WTC11 (cell line): ENCODE measurements around the gene FNDC1. TPM values are rescaled to one million over a fixed set of nuclear protein-coding genes. Genes with fewer than 3 reads are reported as not detected.

ENCODE experiments used
- ATAC-seq: fragments of 200-7000 bp; cut with Tn5 transposase; 2 replicates; pipeline ENCODE4 v1.10.0; 2021; ENCODE audit warnings: mild to moderate bottlenecking, moderate library complexity
- CTCF ChIA-PET: fragments of 300-600 bp; sonication (Branson Sonifier 250); formaldehyde crosslinking; loops from one replicate; lab custom pipeline; 2021; ENCODE audit warnings: antibody characterized with exemption; lab: Charles Lee
- POLR2A ChIA-PET: fragments of 350-600 bp; sonication (Branson Sonifier 250); formaldehyde crosslinking; loops from one replicate; lab custom pipeline; 2021; ENCODE audit warnings: antibody characterized with exemption; lab: Charles Lee
- DNase-seq: peaks from one replicate; pipeline ENCODE4 v3.0.0; 2021; ENCODE audit warnings: low spot score
- H3K27ac Mint-ChIP-seq: 2 replicates; pipeline ENCODE4 v1.8.0; 2021; ENCODE audit warnings: mixed read lengths
- H3K27me3 Mint-ChIP-seq: 2 replicates; pipeline ENCODE4 v1.8.0; 2021; ENCODE audit warnings: low read depth, mild to moderate bottlenecking, moderate library complexity, mixed read lengths
- H3K36me3 Mint-ChIP-seq: 2 replicates; pipeline ENCODE4 v1.8.0; 2021; ENCODE audit warnings: mixed read lengths
- H3K4me1 Mint-ChIP-seq: 2 replicates; pipeline ENCODE4 v1.8.0; 2022; ENCODE audit warnings: mixed read lengths
- H3K4me3 Mint-ChIP-seq: 2 replicates; pipeline ENCODE4 v1.8.0; 2021; ENCODE audit warnings: mild to moderate bottlenecking, moderate library complexity, mixed read lengths
- H3K9me3 Mint-ChIP-seq: 2 replicates; pipeline ENCODE4 v1.8.0; 2021; ENCODE audit warnings: mixed read lengths
- ARID4B ChIP-seq: sonication (generic); formaldehyde crosslinking; IDR thresholded peaks from 2 replicates; pipeline ENCODE4 v1.8.0; 2023; ENCODE audit warnings: missing genetic modification reagents, mild to moderate bottlenecking, borderline replicate concordance
- ATF2 ChIP-seq: sonication (generic); formaldehyde crosslinking; IDR thresholded peaks from 2 replicates; pipeline ENCODE4 v1.8.1; 2022; ENCODE audit warnings: low read depth, missing genetic modification reagents, borderline replicate concordance
- CDX4 ChIP-seq: fragments of 250-450 bp; sonication (Bioruptor Pico); IDR thresholded peaks from 2 replicates; pipeline ENCODE4 v1.9.0; 2021; ENCODE audit warnings: moderate library complexity, mild to moderate bottlenecking, inconsistent platforms, borderline replicate concordance
- ELF4 ChIP-seq: sonication (generic); formaldehyde crosslinking; IDR thresholded peaks from 2 replicates; pipeline ENCODE4 v1.8.1; 2022; ENCODE audit warnings: low read depth, mild to moderate bottlenecking, moderate library complexity, missing genetic modification reagents
- FOXK1 ChIP-seq: sonication (generic); formaldehyde crosslinking; IDR thresholded peaks from 2 replicates; pipeline ENCODE4 v1.8.0; 2022; ENCODE audit warnings: mild to moderate bottlenecking, moderate library complexity, missing genetic modification reagents
- PRDM15 ChIP-seq: sonication (generic); formaldehyde crosslinking; IDR thresholded peaks from 2 replicates; pipeline ENCODE4 v1.8.0; 2022; ENCODE audit warnings: missing genetic modification reagents
- RORB ChIP-seq: fragments of 250-450 bp; sonication (Bioruptor Pico); IDR thresholded peaks from 2 replicates; pipeline ENCODE4 v1.9.0; 2021; ENCODE audit warnings: mild to moderate bottlenecking
- SMAD4 ChIP-seq: sonication (generic); formaldehyde crosslinking; IDR thresholded peaks from 2 replicates; pipeline ENCODE4 v1.8.0; 2022; ENCODE audit warnings: mild to moderate bottlenecking, missing genetic modification reagents
- SOX15 ChIP-seq: fragments of 250-450 bp; sonication (Bioruptor Pico); IDR thresholded peaks from 2 replicates; pipeline ENCODE4 v1.9.0; 2021; ENCODE audit warnings: mild to moderate bottlenecking
- SP1 ChIP-seq: sonication (generic); formaldehyde crosslinking; conservative IDR thresholded peaks from 2 replicates; pipeline ENCODE4 v1.8.1; 2022; ENCODE audit warnings: missing genetic modification reagents
- TCF7 ChIP-seq: sonication (generic); formaldehyde crosslinking; IDR thresholded peaks from 2 replicates; pipeline ENCODE4 v1.8.0; 2022; ENCODE audit warnings: mild to moderate bottlenecking, low read depth, missing genetic modification reagents, moderate library complexity
- TEAD1 ChIP-seq: sonication (generic); formaldehyde crosslinking; IDR thresholded peaks from 2 replicates; pipeline ENCODE4 v1.8.0; 2022; ENCODE audit warnings: mild to moderate bottlenecking, missing genetic modification reagents
- TP53 ChIP-seq: sonication (generic); formaldehyde crosslinking; IDR thresholded peaks from 2 replicates; pipeline ENCODE4 v1.8.1; 2023; ENCODE audit warnings: mild to moderate bottlenecking, missing genetic modification reagents
- USF2 ChIP-seq: sonication (generic); formaldehyde crosslinking; IDR thresholded peaks from 2 replicates; pipeline ENCODE4 v1.8.1; 2023; ENCODE audit warnings: mild to moderate bottlenecking, missing genetic modification reagents, moderate library complexity
- ZBTB21 ChIP-seq: sonication (generic); formaldehyde crosslinking; IDR thresholded peaks from 2 replicates; pipeline ENCODE4 v1.8.1; 2023; ENCODE audit warnings: mild to moderate bottlenecking, missing genetic modification reagents, borderline replicate concordance
- ZBTB43 ChIP-seq: sonication (generic); formaldehyde crosslinking; IDR thresholded peaks from 2 replicates; pipeline ENCODE4 v1.8.1; 2023; ENCODE audit warnings: mild to moderate bottlenecking, missing genetic modification reagents
- ZNF138 ChIP-seq: sonication (generic); formaldehyde crosslinking; conservative IDR thresholded peaks from 2 replicates; pipeline ENCODE4 v1.8.1; 2022; ENCODE audit warnings: mild to moderate bottlenecking, moderate library complexity, missing genetic modification reagents
- ZNF219 ChIP-seq: sonication (generic); formaldehyde crosslinking; IDR thresholded peaks from 2 replicates; pipeline ENCODE4 v1.8.0; 2023; ENCODE audit warnings: missing genetic modification reagents, mild to moderate bottlenecking, borderline replicate concordance
- ZNF423 ChIP-seq: fragments of 250-450 bp; sonication (Bioruptor Pico); IDR thresholded peaks from 2 replicates; pipeline ENCODE4 v2.1.2; 2022; ENCODE audit warnings: mild to moderate bottlenecking, moderate library complexity
- ZNF425 ChIP-seq: fragments of 250-450 bp; sonication (Bioruptor Pico); conservative IDR thresholded peaks from 2 replicates; pipeline ENCODE4 v1.9.0; 2021; ENCODE audit warnings: mild to moderate bottlenecking
- total RNA-seq: library from RNA; stranded (reverse); gene quantifications from 3 replicates; pipeline ENCODE4 v1.2.3, GENCODE V29; 2021

Gene FNDC1
- total RNA-seq, 1 experiment from 2014 or later: 0.44 TPM

GRCh38 chr6:159268511-159268910, 99.3 kb downstream of the FNDC1 start:
- POLR2A ChIA-PET: no interaction called here

More at GRCh38 chr6:159268511-159268910, 99.3 kb downstream of the FNDC1 start:
- Mint-ChIP-seq H3K27me3 (peaks cover 6% of the 10 kb centered on the region), H3K36me3 (no peaks in the 10 kb centered on the region), H3K9me3 (no peaks in the 10 kb centered on the region), H3K27ac (no peak overlapping the region), H3K4me1 (peaks cover 2% of the 10 kb centered on the region; the same call in 1 of the 2 replicates), H3K4me3 (no peak overlapping the region)
- DNase-seq (no peak), ATAC-seq (no peak)
- TF ChIP-seq TCF7 (CRISPR knock-in tag) (no peak), SOX15 (CRISPR knock-in tag) (no peak), RORB (CRISPR knock-in tag) (no peak), ZNF219 (no peak), ZNF425 (no peak), ZNF423 (CRISPR knock-in tag) (no peak), ZBTB21 (CRISPR knock-in tag) (no peak), PRDM15 (CRISPR knock-in tag) (no peak), SMAD4 (no peak), SP1 (no peak), TEAD1 (CRISPR knock-in tag) (no peak), ARID4B (CRISPR knock-in tag) (no peak), CDX4 (no peak), ATF2 (CRISPR knock-in tag) (no peak), ELF4 (CRISPR knock-in tag) (no peak), ZBTB43 (no peak), FOXK1 (CRISPR knock-in tag) (no peak), USF2 (CRISPR knock-in tag) (no peak), ZNF138 (CRISPR knock-in tag) (no peak), TP53 (no peak)
- CTCF ChIA-PET: interaction anchor here (1.1 kb wide), 1 partner anchor 16 kb away, joined by 4 read pairs; no protein-coding TSS in a partner anchor
